Measurements from ENCODE around the gene UBA1. TPM values are rescaled to one million over a fixed set of nuclear protein-coding genes. Genes with fewer than 3 reads are reported as not detected.
A peak's percentile ranks its signal among the peaks of the same experiment; 100 is the strongest.

Gene UBA1
- total and polyA plus RNA-seq, 2 of the 8 experiments (the other 6 are each of a cell fraction or from before 2014, with no cell fraction given), result 313 to 458 TPM

DNA sequence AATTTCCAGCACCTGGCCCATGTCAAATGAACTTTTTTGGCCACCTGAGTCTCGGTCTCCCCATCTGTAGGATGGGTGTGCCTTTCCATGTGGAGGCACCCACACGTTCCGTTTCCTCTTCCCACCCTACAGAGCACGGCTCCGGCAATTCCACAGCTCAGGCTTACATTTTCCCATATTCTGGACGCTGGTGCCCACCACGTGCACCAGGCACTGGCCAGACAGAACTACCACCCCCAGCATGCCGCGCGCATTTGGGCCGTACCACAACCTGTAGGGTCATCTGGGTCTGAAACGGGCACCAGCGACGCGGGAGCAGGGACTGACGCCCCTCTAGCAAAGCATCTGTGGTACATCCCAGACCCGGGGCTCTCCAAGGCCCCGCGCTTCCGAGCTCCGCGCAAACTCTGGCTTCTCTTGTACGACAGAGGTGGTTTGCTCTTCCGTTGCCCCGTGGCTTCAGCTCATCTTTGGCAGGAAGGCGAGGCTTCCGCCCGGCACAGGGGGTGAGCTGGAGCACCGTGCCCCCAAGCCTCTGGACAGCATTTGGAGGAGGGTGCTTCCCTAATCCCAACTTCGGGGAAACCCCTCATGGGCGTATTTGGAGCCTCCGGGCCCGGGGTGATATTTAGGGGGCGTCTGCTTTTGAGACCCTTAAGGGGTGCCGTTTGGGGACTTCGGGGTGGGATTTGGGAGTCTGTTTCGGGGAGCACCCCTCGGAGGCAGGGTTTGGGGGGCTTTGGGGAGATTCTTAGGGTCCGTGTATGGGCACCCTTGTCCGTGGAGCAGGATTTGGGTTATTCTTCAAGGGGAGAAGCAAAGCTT, 3.0 kb upstream of the UBA1 start:
- FAIRE-seq (peak; percentile 74), DNase-seq (ENCODE audit: low read depth in 1 of 2, low spot score in 2 of 2) (peak; percentile 57 to 77)
- peaks cover 0 to 11% (median 5%) of the 10 kb centered on the region in 4 experiments; a peak in 6 of 7 replicates for H3K4me1 ChIP-seq (replicated peaks in 1 of 4; ENCODE audit: control insufficient read depth in 3 of 4, insufficient read depth in 4 of 4, low read length in 3 of 4)
- H2BK20ac ChIP-seq (ENCODE audit: low read length), result no peak overlapping the region
- no peak overlapping the region for H3K56ac ChIP-seq (replicated peaks; ENCODE audit: insufficient read length, low read depth, low read length)
- H3K18ac ChIP-seq (ENCODE audit: extremely low read depth, low read length), result no peak overlapping the region; the same call in 1 of the 2 replicates
- H3K23ac ChIP-seq (ENCODE audit: insufficient read length), result no peak overlapping the region
- H2BK15ac ChIP-seq (ENCODE audit: low read length), result no peak overlapping the region
- no peaks in the 10 kb centered on the region for H3K79me1 ChIP-seq (ENCODE audit: low read depth, low read length)
- H2BK5ac ChIP-seq (ENCODE audit: low read depth, low read length), result no peak overlapping the region; the same call in 1 of the 2 replicates
- peak overlapping the region; percentile 40 to 86 (median 54) for H3K4me3 ChIP-seq (ENCODE audit: extremely low read depth in 1 of 4, insufficient read depth in 2 of 4, low read depth in 3 of 4, low read length in 4 of 4)
- H3K36me3 ChIP-seq (ENCODE audit: control insufficient read depth in 2 of 4, insufficient read depth in 4 of 4, low read length in 3 of 4), result peaks cover 0 to 12% (median 5%) of the 10 kb centered on the region in 4 experiments; a peak in 5 of 8 replicates
- H4K20me1 ChIP-seq (replicated peaks in 1 of 2; ENCODE audit: control insufficient read depth in 1 of 2, insufficient read depth in 2 of 2, low read length in 2 of 2), result peaks cover 2 to 9% of the 10 kb centered on the region in 2 experiments
- no peak overlapping the region for H2AK5ac ChIP-seq (ENCODE audit: low read depth, low read length)
- H3K27me3 ChIP-seq (replicated peaks in 1 of 4; ENCODE audit: control insufficient read depth in 3 of 4, extremely low read depth in 1 of 4, insufficient read depth in 3 of 4, low read length in 3 of 4), result no peaks in the 10 kb centered on the region
- H2BK12ac ChIP-seq (ENCODE audit: low read depth, low read length), result no peak overlapping the region
- H3K23me2 ChIP-seq (ENCODE audit: low read depth, low read length), result peaks cover 2% of the 10 kb centered on the region; the same call in 1 of the 2 replicates
- ChIA-PET CTCF (ENCODE audit: partially characterized antibody) (interaction anchor here (0.5 to 0.9 kb wide), 2 partner anchors 55 to 333 kb away, joined by 3 read pairs; no protein-coding TSS in a partner anchor), POLR2A (ENCODE audit: partially characterized antibody) (interaction anchor here (0.6 to 2.0 kb wide), 9 partner anchors 25 to 192 kb away, joined by 3 to 13 read pairs (median 4); partner anchors contain the start of genes CDK16, NDUFB11, RBM10 and USP11)
- no peak overlapping the region for H4K8ac ChIP-seq (ENCODE audit: extremely low read depth, insufficient read depth, low read length)
- no peak overlapping the region for H4K5ac ChIP-seq (ENCODE audit: insufficient read length, low read depth, low read length)
- H3K9ac ChIP-seq (replicated peaks in 1 of 4; ENCODE audit: extremely low read depth in 1 of 4, low read depth in 3 of 4, low read length in 3 of 4), result peak overlapping the region in 1 of 4 experiments; percentile 47; a peak in 2 of 7 replicates
- no peak overlapping the region for H2BK120ac ChIP-seq (replicated peaks; ENCODE audit: low read depth, low read length)
- 6% methylated on average over 21 of the region's 40 CpGs; no CpG with 5 or more reads in 1 of the 2 experiments for WGBS, 2 experiments (ENCODE audit: extremely low coverage in 1 of 2, insufficient coverage in 1 of 2, insufficient read length in 1 of 2, insufficient replicate concordance in 2 of 2, low coverage in 1 of 2, low lambda C conversion rate in 2 of 2, missing lambda C conversion rate in 1 of 2)
- no peak overlapping the region for H3K4ac ChIP-seq (replicated peaks; ENCODE audit: insufficient read length, low read depth, low read length)
- H3K79me2 ChIP-seq (ENCODE audit: control insufficient read depth in 1 of 2, insufficient read depth in 2 of 2, low read length in 2 of 2), result peaks cover 8 to 17% of the 10 kb centered on the region in 2 experiments; a peak in 3 of 4 replicates
- no peak overlapping the region; the same call in 1 of the 2 replicates for H2AFZ ChIP-seq (ENCODE audit: low read length)
- no peaks in the 10 kb centered on the region for H3K9me3 ChIP-seq (ENCODE audit: insufficient read depth in 2 of 2, low read depth in 1 of 2, low read length in 1 of 2)
- H3K14ac ChIP-seq (ENCODE audit: insufficient read length), result no peak overlapping the region
- H3K27ac ChIP-seq (ENCODE audit: low read depth, low read length), result no peak overlapping the region
- peak overlapping the region; percentile 83 to 93 for H3K4me2 ChIP-seq (ENCODE audit: insufficient read depth in 1 of 2, low read depth in 2 of 2, low read length in 2 of 2)
- peak overlapping the region; percentile 27 for H4K91ac ChIP-seq (replicated peaks; ENCODE audit: insufficient read length, low read length)
- TF ChIP-seq CBX8 (IDR thresholded peaks at IDR 0.05; ENCODE audit: borderline replicate concordance, low read depth, low read length), result no peak
- TF ChIP-seq FOSL1 (IDR thresholded peaks at IDR 0.05; ENCODE audit: insufficient read depth, low read depth, low read length), result no peak
- TF ChIP-seq CTCF (IDR thresholded peaks at IDR 0.05; ENCODE audit: control extremely low read depth in 1 of 3, insufficient read depth in 1 of 3, low read depth in 1 of 3, low read length in 3 of 3), result no peak
- no peak for TF ChIP-seq EGR1 (IDR thresholded peaks at IDR 0.05; ENCODE audit: borderline replicate concordance, low read depth, low read length)
- peak; percentile 94 for TF ChIP-seq SIX5 (IDR thresholded peaks at IDR 0.05; ENCODE audit: low read depth, low read length)
- TF ChIP-seq RNF2 (IDR thresholded peaks at IDR 0.05; ENCODE audit: borderline replicate concordance, low read depth, low read length, missing control alignments, poor library complexity, severe bottlenecking), result no peak
- TF ChIP-seq SIRT6 (IDR thresholded peaks at IDR 0.05; ENCODE audit: low read length), result no peak
- no peak for TF ChIP-seq HDAC6 (IDR thresholded peaks at IDR 0.05; ENCODE audit: low read depth, low read length)

Data from H1 (cell line).